Measurements from ENCODE around the gene MLLT3.

DNA sequence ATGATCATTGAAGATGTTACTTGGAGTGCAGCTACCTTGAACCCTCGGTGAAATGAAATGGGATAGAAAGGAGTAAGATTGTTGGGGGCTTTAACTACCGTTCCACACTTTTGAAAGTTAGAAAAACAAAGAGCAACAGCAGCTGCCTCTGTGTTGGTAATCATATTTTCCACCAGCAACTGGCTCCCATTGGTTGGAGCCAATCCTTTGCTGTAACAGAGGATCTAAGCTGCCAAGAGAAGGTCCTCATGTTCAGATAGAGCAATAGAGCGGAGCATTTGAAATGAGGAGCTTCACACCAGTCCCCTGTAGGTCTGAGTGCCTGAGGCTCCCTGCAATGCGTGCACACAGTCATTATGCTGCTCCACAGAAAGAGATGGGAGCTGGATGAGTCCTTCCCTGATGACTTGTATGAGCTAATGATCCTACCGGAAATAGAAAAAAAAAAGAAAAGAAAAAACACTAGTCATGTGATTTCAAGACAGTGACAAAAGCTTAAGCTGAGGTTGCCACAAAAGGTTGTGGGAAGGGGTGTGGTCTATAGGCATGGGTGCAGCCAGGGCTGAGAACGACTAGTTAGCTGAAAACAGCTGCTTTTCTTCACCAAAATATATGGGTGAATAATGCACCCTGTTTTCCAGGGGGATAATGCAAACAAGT, 300.7 kb downstream of the MLLT3 start:
- TF ChIP-seq, protein P1, sequence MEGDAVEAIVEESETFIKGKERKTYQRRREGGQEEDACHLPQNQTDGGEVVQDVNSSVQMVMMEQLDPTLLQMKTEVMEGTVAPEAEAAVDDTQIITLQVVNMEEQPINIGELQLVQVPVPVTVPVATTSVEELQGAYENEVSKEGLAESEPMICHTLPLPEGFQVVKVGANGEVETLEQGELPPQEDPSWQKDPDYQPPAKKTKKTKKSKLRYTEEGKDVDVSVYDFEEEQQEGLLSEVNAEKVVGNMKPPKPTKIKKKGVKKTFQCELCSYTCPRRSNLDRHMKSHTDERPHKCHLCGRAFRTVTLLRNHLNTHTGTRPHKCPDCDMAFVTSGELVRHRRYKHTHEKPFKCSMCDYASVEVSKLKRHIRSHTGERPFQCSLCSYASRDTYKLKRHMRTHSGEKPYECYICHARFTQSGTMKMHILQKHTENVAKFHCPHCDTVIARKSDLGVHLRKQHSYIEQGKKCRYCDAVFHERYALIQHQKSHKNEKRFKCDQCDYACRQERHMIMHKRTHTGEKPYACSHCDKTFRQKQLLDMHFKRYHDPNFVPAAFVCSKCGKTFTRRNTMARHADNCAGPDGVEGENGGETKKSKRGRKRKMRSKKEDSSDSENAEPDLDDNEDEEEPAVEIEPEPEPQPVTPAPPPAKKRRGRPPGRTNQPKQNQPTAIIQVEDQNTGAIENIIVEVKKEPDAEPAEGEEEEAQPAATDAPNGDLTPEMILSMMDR (IDR thresholded peaks at IDR 0.05): no peak
- no peak for TF ChIP-seq POLR2AphosphoS5 (IDR thresholded peaks at IDR 0.05)
